NCI-H1694 (cell line): ENCODE results near the gene TFCP2.
A peak's percentile ranks its signal among the peaks of the same experiment; 100 is the strongest.
"Not testable (repeated sequence)": the region's sequence is repeated elsewhere in the genome, so short reads cannot be mapped to it uniquely, and the experiment has no call there.

ENCODE experiments used
- DNase-seq: peaks from one replicate; lab custom pipeline; 2025; lab: John Stamatoyannopoulos, UW

Gene TFCP2, protein sequence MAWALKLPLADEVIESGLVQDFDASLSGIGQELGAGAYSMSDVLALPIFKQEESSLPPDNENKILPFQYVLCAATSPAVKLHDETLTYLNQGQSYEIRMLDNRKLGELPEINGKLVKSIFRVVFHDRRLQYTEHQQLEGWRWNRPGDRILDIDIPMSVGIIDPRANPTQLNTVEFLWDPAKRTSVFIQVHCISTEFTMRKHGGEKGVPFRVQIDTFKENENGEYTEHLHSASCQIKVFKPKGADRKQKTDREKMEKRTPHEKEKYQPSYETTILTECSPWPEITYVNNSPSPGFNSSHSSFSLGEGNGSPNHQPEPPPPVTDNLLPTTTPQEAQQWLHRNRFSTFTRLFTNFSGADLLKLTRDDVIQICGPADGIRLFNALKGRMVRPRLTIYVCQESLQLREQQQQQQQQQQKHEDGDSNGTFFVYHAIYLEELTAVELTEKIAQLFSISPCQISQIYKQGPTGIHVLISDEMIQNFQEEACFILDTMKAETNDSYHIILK

DNA sequence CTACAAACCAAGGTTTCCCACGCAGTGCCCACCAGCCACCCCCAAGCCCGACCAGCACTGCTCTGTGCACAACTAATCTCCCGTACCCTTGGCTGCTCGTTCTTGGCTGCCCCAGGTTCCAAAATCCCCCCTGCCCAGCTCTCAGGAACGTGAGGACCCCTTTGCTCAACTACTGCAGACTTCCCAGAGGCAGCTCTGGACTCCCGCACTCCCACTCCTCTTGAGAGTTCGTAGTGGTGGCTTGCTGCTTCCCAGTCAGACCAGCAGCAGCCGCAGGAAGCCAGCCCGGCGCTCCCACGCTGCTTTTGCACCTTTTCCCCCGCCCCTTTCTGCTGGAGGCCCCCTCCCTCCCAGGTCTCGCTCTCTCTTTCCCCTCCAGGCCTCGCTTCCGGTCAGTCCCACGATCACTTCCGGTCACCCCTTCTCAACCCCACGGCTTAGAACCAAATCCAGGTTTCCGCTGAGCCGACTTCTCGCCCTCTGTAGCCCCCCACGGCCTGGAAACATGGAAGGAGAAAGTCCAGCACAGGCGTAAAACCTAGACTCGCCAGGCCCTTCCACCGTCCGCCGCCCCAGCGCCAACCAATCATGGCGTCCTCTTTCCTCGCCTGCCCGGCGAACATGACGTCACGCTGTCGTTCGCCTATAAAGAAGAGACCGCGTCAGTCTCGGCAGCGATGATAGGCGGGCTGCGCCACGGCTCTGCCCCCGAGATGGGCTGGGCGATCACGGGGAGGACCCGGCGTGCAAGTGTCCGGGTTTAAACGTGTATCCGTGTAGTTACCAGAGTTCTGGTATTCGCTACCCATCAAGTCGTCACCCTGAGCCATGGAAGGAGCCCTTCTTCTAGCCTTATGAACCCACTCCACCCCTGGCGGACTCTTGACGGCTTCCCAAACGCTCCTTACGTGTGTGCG is at the start of gene TFCP2:
Gene TFCP2 (minus strand): TSS at position 621 of the 917 bp plus-strand sequence. CDS start 713 bp downstream, outside the sequence.
- no peak for DNase-seq

DNA sequence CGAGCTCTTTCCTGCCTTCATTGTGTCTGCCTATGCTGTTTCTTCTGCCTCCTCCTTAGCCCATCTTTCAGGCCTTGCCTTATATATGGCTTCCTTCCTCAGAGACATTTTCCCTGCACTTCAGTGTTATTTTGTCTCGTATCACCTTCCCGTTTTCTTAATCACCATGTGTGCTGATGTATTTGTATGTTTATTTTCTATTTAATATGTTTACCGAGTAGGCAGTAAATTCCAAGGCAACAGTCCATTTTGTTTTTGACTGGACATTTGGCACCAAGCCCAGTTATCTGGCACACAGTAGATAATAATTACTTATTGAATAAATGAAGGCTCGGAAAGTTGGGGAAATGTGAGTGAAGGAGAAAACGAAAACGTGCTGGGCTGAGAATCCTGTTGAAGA is 49.5 kb upstream of the TFCP2 start:
- DNase-seq = no peak

GRCh38 chr12:51219857-51220256 is 46.9 kb upstream of the TFCP2 start:
- not testable (repeated sequence) for DNase-seq

DNA sequence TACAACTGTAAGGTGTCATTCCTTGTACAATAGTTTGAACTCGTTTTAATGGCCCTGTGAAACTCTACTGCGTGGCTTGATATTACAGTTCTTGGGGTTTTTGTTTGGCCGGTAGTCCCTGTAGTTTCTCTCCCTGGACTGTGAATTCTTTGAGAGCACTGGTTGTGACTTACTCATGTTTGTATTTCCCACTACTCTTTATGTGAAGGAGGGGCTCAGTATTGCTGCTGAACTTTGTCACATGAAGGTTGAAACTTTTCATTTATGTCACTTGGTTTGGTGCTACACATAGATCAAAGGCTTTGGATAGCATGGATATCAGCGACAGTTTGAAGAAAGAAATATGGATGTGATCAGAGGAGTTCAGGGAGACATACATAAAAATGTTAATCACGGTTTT is 46.4 kb upstream of the TFCP2 start:
- no peak for DNase-seq

DNA sequence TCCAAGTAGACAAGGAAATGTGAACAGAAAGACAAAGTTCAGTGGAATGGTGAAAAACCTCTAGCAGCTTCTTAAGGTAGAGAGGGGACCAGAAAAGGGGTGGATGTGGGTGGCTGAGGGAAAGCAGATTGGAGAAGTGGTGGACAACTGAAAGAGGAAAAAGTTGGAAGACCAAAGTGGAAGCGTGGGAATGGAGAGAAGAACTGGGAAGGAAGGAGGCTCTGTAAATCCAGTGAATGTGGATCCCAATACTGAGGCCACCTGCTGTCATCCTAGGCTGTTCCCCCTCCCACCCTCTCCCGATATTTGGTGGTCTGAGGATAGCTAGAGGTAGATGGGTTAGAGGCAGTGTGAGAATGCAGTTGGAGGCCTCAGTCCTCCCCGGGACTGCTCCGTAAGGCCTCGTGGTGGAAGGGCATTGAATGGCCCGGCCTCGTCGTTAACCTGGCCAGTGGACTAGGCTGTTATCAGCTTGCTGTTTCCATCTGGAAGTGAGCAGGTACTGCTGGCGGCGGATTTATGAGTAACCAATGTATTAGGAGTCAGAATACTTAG is 45.7 kb upstream of the TFCP2 start:
- DNase-seq = no peak

DNA sequence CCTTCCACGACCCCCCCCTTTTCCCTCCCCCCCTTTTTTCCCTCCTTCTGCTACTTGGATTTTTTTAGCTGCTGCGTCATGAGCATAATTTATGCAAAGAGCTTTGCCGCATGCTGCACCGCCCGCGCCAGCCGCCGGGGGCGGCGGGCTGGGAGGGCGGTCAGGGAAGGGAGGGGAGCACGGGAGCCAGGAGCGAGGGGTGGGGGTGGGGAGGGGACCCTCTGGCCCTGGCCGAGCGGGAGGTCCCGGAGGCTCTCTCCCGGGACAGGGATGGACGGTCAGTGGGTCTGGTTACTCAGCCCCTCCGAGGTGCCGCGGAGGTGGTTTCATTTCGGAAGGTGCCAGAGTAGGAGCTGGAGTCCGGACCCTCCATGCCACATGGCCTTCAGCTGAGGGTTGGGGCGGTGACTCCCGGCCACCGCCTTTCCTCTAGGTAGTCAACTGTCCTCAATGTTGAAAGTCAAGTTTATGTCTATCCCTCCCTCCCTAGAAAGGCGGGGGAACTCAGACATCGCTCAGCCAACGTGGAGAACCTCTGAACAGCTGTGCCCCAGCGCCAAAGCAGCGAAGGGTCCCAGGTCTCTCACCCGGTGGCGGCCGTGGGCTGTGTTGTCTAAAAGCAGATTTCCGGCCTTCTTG is 45.2 kb upstream of the TFCP2 start, which contains the start of gene POU6F1:
Gene POU6F1 (minus strand): TSS at position 95 of the 639 bp plus-strand sequence. CDS start 11,226 bp downstream, outside the sequence.
- DNase-seq = peak; percentile 7

GRCh38 chr12:51217133-51217967 is 44.4 kb upstream of the TFCP2 start:
- DNase-seq = no peak

DNA sequence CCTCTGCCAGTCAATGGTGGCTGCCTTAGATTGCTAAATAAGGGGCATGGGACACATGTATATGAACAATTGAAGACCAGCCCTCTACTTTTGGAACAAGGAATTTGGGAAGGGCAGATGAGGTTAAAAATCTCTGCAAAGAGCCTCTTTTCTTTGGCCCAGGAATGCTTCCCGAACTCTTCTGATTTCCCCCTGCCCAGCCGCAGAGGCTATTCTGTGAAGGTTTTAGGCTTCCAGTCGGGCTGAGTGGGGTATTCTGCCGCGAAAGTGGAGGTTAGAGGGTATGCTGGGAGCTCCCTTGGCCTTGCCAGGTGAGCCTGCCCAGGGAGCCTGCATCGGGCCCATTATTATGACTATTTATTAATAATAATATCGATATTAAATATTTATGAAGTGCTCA is 43.7 kb upstream of the TFCP2 start:
- DNase-seq = no peak

DNA sequence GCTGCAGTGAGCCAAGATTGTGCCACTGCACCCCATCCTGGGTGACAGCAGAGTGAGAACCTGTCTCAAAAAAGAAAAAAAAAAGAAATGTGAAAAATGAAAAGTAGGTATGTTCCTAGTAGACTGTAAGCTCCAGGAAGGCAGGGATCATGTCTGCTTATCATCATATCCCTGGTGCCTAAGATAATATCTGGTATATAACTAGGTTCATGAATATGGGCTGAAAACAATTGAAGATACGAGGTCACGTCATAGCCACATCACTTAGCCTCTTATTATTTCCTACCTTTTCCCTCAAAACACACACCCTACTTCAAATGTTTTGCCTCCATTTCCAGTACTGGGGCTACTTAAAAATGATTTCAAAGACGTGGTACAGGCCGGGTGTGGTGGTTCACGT is 42.0 kb upstream of the TFCP2 start:
- DNase-seq = no peak

- DNase-seq = no peak
Measured at GRCh38 chr12:51210690-51211395, 37.9 kb upstream of the TFCP2 start.

- no peak for DNase-seq
Measured at GRCh38 chr12:51209259-51209658, 36.3 kb upstream of the TFCP2 start.

DNA sequence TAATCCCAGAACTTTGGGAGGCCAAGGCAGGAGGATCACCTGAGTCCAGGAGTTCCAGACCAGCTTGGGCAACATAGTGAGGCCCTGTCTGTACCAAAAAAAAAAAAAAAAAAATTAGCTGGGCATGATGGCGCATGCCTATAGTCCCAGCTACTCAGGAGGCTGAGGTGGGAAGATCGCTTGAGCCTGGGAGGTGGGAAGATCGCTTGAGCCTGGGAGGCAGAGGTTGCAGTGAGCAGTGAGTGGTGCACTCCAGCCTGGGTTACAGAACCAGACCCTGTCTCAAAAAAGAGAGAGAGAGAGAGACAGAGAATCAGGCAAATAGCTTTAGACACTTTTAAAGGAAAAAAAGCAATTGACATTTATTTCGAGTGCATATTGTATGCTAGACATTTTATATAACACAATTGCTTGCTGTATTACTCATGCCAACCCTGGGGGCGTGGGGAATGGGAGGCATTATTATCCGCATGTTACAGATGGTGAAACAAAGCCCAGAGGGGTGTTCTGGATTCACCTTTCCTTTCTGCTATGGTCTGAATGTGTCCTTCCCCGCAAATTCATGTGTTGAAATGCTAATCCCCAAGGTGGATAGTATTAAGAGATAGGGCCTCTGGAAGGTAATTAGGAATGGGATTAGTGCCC is 35.2 kb upstream of the TFCP2 start:
- DNase-seq = no peak

- DNase-seq = no peak
Measured at GRCh38 chr12:51205350-51205749, 32.4 kb upstream of the TFCP2 start.

DNA sequence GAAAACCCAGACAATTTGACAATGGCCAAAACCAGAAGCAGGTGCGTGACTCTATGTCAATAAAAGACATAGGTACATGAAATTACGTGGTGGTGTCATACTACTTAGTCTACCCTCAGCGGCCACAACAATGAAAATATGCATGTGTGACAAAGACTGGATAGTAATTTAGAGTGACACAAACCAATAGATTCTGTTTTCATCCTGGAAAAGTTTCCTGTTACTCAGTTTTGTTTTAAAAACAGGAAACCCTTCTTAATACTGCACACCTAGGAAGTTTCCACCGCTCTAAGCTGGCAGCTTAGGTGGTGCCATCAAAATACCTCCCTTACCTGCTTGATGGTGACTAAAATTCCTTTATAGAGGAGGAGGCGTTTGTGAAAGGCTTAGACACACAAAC is 29.8 kb upstream of the TFCP2 start:
- DNase-seq = no peak

- DNase-seq = no peak
Measured at GRCh38 chr12:51200806-51201205, 27.9 kb upstream of the TFCP2 start.

DNA sequence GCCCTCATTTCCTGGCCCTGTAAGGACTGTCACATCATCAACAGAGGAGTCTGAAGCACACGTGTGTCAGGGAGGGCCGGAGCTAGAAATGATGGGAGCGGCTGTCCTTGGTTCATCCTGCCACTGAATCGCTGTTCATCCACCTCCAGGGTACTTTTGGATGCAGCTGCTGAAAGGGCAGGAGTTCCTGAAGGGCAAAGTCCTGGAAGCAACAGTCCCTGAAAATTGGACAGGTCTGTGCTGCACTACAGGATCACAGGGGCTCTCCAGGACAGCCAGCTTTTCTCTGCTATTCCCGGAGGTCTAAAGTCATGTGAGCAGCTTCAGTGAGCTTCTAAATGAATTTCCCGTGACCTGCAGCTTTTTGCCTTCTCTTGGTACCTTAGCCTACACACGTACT is 27.2 kb upstream of the TFCP2 start:
- no peak for DNase-seq

GRCh38 chr12:51199366-51199945 is 26.5 kb upstream of the TFCP2 start:
- no peak for DNase-seq

GRCh38 chr12:51198568-51199365 is 25.8 kb upstream of the TFCP2 start:
- no peak for DNase-seq
